ENCODE data around the gene NXPH2. TPM values are rescaled to one million over a fixed set of nuclear protein-coding genes. Genes with fewer than 3 reads are reported as not detected.

The NXPH2 gene
- total RNA-seq, 2 donors from 2014 or later = not detected

DNA sequence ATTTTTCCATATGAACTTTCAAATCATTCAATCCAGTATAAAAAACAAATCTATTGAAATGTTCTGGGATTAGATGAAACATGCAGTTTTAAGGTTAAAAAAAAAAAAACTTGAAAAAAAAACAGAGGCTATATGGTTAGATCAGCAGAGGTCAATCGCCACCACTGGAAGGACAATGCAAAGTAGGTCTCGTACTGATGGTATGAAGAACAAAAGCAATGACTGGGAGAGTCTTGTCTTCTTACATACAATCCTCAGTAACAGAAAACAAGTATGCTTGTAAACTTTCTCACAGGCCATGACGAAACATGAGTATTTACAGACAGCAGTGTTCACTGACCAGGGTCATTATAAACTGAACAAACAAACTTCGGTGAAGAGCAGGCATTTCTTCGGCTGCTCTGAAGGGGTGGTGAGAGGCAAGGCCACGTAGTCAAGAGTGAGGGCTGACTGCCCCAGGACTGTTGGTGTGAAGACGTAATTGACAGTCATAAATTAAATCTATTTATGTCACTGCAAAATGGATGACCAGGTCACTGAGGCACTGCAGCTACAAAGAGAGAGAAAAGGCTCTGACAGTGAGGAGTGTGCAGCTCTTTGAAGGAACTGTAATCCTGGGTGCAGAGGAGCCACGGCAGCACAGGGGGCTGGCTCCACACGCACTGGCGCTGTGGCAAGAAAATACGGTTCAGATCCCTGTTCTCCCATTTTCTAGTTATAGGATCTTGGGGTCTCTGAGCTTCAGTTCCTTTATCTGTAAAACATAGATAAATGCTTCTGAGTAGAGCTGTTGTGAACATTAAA is 60.0 kb downstream of the NXPH2 start:
- intact Hi-C loops (cut with DNase I, micrococcal nuclease) = no loop called here
- DNase-seq = no peak
- no peak for ATAC-seq

- ATAC-seq (no peak), DNase-seq (no peak)
- intact Hi-C loops (cut with DNase I, micrococcal nuclease) = no loop called here
Measured at GRCh38 chr2:138718405-138718804, 61.8 kb downstream of the NXPH2 start.

- intact Hi-C loops (cut with DNase I, micrococcal nuclease) = no loop called here
- no peak for ATAC-seq
- DNase-seq = no peak
Measured at GRCh38 chr2:138716183-138716582, 64.0 kb downstream of the NXPH2 start.

DNA sequence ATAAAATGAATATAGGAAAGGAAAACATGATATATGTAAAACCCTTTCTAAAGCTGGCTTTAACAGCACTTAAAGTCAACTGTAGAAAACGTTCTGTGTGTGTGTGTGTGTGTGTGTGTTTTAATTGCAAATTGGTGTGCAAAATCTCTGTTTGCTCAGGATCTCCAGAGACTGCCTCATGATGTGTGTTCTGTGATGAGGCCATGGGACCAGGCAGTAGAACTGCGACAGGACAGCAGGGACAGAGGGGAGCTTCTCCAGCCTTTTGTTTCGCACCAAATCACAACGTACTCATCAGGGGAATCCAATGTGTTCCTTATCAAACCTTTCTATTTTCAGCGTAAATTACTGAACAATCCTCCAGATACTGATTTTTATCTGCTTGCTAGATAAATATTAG is 66.7 kb downstream of the NXPH2 start:
- ATAC-seq (no peak), DNase-seq (no peak)
- intact Hi-C loops (cut with DNase I, micrococcal nuclease) = no loop called here

DNA sequence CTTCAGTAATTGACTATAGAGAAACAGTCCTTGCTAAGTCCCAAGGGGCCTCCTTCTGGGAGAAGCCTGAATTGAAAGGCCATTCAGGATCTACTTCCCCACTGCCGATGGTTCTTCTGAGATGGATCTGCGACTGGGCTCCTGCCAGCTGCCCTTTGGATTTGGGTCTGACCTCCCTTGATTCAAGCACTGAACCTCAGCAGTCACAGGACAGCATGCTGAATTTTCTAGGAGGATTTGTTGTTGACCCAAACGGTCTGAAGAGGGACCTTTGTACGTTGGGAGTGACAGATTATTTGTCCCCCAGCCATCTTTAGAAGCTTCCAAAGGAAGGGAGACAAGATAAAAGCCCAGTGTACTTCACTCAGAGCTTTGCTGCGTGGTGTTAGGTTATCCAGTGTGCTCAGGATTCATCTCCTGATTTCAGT is 67.1 kb downstream of the NXPH2 start:
- intact Hi-C loops (cut with DNase I, micrococcal nuclease) = no loop called here
- DNase-seq = no peak
- no peak for ATAC-seq

- DNase-seq (no peak), ATAC-seq (no peak)
- intact Hi-C loops (cut with DNase I, micrococcal nuclease) = no loop called here
Measured at GRCh38 chr2:138712212-138712979, 67.8 kb downstream of the NXPH2 start.

DNA sequence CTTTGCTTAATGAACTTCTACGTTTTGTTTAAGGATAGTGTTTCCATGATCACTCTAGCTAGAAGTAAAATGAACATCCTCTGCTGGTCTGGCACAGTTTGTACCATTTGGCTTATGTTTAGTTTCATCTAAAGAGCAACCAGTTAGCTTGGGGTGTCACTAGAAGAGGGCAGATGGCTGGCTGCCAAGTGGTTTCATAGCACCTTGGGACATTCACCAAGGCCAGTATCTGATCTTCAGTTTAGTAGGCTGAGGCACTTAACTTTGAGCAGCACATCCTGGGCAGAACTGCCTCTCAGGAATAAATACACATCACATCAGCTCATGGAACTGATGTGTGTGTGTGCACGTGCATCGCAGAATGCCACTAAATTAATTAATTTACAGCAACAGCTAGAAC is 68.4 kb downstream of the NXPH2 start:
- ATAC-seq (no peak), DNase-seq (no peak)
- intact Hi-C loops (cut with DNase I, micrococcal nuclease) = no loop called here

DNA sequence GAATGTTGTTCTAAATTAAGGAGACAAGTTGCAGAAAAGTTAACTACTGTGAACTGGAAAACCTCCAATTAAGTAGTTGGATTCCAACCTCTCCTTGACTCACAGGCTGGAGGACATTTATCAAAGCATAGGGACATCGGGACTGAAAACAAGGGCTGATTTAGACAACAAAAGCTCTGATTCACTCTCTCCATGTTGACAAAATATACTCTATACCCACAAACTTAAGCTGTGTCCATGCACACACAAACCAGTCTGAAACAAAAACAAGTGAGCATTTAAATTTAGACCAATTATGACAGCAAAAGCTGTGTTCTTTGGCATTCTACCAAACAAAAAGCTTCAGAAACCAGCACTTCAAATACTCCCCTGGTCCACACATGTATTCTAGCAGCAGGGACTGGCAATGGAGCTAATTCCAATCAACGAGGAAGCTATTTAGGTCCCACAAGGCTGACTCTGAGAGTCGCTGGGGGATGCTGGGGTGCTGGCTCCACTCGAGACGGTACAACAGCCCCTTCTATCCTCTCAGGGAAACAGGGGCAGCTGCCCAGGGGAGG is 71.4 kb downstream of the NXPH2 start:
- ATAC-seq (no peak), DNase-seq (no peak)
- intact Hi-C loops (cut with DNase I, micrococcal nuclease) = no loop called here

GRCh38 chr2:138707392-138708074 is 72.7 kb downstream of the NXPH2 start:
- intact Hi-C loops (cut with DNase I, micrococcal nuclease) = no loop called here
- DNase-seq (no peak), ATAC-seq (no peak)

- intact Hi-C loops (cut with DNase I, micrococcal nuclease) = no loop called here
- no peak for ATAC-seq
- DNase-seq = no peak
Measured at GRCh38 chr2:138703242-138703641, 76.9 kb downstream of the NXPH2 start.

- DNase-seq (no peak), ATAC-seq (no peak)
- intact Hi-C loops (cut with DNase I, micrococcal nuclease) = no loop called here
Measured at GRCh38 chr2:138700716-138701115, 79.5 kb downstream of the NXPH2 start.

GRCh38 chr2:138699421-138699820 is 80.8 kb downstream of the NXPH2 start:
- intact Hi-C loops (cut with DNase I, micrococcal nuclease) = no loop called here
- no peak for DNase-seq
- ATAC-seq = no peak

GRCh38 chr2:138698428-138698827 is 81.8 kb downstream of the NXPH2 start:
- no peak for ATAC-seq
- no peak for DNase-seq
- intact Hi-C loops (cut with DNase I, micrococcal nuclease) = no loop called here

DNA sequence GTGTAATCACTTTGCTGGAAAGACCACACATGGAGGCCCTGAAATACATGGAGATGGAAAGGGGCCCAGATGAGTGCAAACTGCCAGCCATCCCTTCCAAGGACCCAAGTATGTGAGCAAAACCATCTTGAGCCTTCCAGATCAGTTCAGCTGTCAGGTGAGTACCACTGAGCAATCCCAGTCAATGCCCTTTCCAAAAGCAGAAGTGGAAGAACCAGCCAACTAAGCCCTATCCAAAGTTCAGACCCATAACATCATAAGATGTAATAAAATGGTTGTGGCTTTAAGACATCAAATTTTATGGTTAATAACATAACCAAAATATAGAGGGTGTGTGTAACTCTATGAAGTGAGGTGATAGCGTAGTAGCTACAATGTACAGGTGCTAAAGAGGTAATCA is 88.5 kb downstream of the NXPH2 start:
- intact Hi-C loops (cut with DNase I, micrococcal nuclease) = no loop called here
- no peak for ATAC-seq
- no peak for DNase-seq

DNA sequence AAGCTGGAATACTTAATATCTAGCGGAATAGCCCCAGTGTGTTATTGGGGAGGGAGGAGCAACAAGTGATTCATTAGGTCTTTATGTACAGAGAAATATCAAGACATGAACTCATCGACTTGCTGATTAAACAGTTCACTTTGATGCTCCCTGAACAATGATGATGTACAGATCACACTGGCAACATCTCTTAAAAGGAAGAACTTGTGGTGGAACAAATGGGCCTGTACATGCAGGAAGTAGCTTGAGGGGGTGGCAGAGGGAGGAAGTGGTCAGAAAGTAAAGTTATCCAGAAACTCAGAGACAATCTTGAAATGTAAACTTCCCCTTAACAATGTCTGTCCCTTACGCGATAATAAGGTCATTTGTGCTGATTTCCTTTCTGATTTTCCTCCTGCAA is 90.5 kb downstream of the NXPH2 start:
- DNase-seq = no peak
- intact Hi-C loops (cut with DNase I, micrococcal nuclease) = no loop called here
- ATAC-seq = no peak

- DNase-seq (no peak), ATAC-seq (no peak)
- intact Hi-C loops (cut with DNase I, micrococcal nuclease) = no loop called here
Measured at GRCh38 chr2:138682163-138682562, 98.0 kb downstream of the NXPH2 start.

DNA sequence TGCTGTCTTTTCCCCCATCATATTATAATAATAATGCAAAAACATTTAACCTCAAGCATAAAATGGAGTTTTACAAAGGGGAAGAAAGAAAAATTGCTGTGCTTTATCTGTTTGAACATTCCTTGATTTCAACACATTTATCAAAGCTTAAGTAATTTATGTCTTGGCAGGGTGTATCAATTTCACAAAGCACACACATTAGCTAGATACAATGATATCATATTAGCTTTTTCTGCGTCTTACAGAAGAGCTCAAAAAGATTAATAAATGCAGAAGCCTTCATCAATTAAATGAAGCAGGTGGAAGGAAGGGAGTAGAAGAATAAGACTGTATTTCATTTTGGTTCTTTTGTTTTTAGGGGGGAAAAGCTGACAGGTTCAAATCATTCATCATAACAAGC is 103.0 kb downstream of the NXPH2 start:
- no peak for ATAC-seq
- intact Hi-C loops (cut with DNase I, micrococcal nuclease) = no loop called here
- no peak for DNase-seq

DNA sequence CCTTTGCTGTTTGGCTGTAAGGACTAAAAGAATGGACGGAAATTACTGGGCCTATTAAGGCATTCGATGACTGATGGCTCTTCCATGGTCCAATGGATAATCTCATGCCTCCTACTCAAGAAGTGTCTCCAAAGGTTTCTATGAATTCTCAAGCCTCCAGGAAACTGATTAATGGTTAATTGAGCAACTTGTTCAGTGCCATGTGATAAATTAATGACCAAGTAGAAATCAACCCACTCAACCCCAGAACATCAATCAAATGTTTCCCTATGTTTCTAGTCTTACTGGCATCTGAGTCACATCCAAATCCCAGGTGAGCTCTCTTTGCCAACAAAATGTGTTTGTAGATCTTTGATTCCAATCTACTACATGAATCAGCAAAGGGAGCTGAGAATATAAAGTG is 103.6 kb downstream of the NXPH2 start:
- no peak for ATAC-seq
- DNase-seq = no peak
- intact Hi-C loops (cut with DNase I, micrococcal nuclease) = no loop called here

DNA sequence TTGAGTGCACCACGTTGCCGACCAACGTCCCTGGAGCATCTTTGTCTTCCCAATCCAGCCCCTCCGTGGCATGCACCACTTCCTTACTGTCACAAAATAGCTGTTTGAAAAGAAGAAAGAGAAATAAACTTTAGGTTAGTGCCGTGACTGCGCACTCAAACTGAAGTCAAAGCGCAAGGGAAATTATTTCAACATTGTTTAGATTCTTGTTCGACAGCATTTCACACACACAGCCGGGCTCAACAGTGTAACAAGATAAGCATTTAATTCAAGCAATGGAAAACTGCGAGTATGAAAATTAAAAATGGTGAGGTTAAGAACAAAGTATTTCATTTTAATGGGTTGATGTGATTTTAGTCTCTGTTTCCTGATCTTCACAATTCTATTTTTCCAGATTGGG is 108.6 kb downstream of the NXPH2 start:
- no peak for ATAC-seq
- DNase-seq = no peak
- intact Hi-C loops (cut with DNase I, micrococcal nuclease) = no loop called here

DNA sequence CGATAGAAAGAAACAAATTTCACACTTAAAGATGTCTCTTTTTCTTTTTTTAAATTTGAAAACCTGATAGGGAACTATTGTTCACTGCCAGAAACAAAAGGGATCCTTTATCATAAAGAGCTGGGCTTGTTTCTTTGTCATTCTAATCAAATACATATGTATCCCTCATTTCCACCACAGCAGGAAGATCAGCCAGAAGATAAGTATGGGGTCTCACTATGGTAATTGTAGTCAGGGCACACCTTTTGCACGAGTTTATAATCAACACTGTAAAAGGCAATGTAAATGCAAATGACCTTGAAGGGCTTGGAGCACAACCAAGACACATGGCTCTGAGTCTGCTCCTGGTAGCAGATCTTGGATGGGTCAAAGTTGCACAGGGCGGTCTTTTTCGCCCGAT is 109.5 kb downstream of the NXPH2 start:
- ATAC-seq (no peak), DNase-seq (no peak)
- intact Hi-C loops (cut with DNase I, micrococcal nuclease) = no loop called here
